Fibroblast of skin of left biceps (primary cell): ENCODE data around the gene TMPRSS2.

Experiments
- DNase-seq, 2 experiments: peaks; one replicate each; pipeline ENCODE4 v3.0.0-alpha.2; 2013; ENCODE audit warnings: low read depth in 2 of 2

TMPRSS2 gene

DNA sequence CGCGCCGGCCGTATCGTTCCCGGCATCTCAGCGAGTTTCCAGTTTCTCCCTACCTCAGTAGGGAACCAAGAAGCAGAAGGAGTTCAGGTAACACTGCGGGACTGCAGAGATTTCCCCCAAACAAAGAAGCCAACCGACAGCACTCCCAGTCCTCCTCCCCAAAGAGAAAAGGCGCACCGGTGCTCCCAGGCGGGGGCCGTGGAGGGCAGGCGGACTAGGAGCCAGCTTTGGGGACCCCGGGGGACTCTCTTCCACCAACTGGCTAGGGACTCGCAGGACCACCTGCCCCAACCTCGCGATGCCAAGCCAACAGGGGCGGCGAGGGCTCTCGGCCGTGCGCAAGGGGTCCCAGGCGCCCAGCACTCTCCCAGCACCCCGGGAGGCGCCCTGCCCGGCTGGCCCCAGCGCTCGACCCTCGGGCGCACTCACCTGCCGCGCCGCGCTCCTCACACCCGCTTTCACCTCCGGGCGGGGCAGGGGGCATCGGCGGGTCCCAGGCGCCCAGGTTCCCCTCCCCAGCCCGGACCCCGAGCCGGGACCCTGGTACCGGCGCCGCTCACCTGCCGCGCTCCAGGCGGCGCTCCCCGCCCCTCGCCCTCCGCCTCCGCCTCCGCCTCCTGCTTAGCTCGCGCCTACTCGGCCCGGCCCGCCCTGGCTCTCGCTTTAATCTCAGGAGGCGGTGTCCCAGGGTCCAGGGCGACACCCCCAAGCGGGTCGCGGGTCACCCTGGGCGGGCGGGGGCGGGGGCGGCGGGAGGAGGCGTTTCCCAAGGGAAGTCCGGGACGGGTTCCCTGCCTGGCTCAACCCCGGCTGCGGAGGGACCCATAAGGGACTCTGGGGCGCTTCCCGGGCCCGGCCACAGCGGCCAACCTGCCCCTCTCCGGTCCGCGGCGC is at the start of gene TMPRSS2:
Gene TMPRSS2, minus strand, starts transcription at position 638 of the 894 bp plus-strand sequence. CDS start 10,025 bp downstream, outside the sequence.
- no peak for DNase-seq

DNA sequence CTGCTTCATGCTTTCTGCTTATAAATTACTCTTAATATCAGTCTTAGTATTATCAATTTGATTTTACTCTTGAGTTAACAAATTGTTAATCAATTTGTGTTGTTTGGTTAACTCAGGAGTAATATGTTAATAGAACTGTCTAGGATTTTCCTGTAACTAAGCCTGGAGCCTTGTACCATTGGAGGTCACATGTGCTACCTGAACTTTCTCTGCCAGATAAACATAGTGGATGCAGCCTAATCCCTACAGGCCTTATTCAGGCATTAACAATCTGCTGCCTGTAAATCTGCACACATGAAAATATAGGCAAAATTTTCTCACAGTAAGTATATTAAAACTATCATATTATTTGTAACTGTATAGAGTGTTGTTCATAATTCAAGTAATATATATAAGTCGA is 47.1 kb upstream of the TMPRSS2 start:
- no peak for DNase-seq

DNA sequence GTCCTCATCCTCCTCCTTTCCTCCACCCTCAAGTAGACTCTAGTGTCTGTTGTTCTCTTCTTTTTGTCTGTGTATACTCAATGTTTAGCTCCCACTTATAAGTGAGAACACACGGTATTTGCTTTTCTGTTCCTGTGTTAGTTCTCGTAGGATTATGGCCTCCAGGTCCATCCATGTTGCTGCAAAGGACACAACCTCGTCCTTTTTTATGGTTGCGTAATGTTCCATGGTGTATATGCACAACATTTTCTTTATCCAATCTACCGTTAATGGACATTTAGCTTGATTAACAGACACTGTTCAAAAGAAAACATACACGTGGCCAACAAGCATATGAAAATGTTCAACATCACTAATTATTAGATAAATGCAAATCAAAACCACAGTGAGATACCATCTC is 44.3 kb upstream of the TMPRSS2 start:
- DNase-seq, result no peak

DNA sequence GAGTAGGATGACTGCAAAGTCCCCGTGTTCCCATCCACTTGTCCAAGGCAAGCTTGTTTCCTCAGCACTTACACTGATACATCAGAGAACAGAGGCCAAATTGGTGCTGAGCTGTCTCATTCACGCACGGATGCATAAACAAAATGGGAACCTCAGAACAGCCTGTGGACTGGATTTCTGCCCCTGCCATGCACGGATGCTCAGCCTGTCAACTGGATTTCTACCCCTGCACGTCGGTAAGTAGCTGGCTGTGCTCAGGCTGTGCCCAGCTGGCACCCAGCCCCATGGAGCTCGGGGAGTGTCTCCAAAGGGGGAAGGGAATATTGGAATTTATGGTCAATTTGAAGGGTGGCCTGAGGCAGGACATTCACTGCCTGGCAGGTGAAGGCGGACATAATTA is 40.8 kb upstream of the TMPRSS2 start:
- no peak for DNase-seq

DNA sequence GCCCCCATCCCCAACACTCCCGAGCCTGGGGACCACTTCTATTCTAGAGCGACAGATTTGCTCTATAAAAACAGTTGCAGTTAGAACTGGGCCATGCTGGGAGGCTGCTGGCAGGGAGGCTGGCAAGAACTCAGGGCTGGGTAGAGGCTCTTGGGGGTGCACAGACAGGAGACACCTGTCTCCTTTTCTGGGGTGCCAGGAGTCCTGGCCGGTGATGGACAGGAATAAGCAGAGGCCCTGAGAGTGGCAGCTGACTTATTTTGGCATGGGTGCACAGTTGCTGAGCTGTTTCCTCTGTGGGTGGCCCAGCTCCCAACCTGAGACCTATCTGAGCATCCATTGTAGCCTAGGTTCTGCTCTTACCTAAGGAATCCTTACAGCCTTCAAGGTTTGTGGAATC is 39.2 kb upstream of the TMPRSS2 start:
- no peak for DNase-seq

DNA sequence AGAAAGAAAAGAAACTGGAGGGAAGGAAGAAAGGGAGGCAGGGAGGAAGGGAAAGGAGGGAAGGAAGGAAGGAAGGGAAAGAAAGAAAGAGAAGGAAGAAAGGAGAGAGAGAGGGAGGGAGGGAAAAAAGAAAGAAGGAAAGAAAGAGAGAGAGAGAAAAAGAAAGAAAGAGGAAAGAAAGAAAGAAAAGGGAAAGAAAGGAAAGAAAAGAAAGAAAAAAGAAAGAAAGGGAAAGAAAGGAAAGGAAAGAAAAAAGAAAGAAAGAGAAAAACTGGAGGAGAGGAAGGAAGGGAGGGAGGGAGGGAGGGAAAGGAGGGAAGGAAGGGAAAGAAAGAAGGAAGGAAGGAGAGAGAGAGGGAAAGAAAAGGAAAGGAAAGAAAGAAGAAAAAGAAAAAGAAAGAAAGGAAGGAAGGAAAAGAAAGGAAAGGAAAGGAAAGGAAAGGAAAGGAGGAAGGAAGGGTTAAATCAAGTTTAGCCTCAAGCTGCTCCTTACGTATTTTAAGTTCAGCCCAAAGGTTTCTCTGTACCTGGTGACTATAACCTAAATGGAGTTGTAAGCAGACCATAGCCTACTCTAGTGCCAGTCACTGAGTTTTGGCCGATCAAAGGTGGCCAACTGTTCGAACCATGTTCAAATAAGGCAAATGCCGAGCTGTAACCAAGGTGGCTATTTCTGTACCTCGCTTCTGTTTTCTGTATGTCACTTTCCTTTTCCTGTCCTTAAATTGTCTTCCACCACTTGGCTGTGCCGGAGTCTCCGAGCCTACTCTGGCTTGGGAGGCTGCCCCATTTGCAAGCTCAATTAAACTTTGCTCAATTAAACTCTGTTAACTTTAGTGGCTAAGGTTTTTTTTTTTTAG is 37.8 kb upstream of the TMPRSS2 start:
- DNase-seq, result no peak

DNA sequence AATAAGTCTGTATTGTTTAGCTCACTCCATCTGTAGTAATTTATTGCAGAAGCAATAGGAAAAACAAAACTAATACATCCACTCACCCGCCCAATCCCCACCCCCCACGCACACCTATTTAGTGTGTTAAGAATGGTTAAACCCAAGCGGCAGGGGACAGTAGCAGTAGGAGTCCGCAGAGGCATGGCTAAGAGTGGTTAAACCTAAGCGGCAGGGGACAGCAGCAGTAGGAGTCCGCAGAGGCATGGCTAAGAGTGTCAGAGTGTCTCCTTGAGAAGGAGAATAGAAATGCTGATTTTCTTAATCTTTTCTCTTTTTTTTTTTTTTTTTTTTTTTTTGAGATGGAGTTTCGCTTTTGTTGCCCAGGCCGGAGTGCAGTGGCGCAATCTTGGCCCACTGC is 34.8 kb upstream of the TMPRSS2 start:
- no peak for DNase-seq

DNA sequence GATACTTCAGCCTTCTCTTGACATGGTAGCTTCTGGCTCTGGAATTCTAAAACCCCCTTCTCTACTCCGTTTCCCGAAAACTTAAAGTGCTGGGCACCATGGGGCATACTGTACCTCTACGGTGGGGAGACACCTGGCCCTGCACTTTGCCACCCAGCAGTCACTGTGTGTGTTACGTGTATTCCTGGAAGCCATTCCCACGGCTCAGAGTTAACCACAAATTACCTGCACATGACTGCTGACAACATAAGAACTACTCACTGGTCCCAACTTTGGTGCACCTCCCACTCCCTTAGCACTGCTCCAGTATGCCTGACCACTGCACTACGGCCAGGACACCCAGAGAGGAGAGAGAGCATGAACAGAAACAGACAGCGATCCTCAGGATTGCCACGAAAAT is 29.4 kb upstream of the TMPRSS2 start:
- DNase-seq, result no peak

DNA sequence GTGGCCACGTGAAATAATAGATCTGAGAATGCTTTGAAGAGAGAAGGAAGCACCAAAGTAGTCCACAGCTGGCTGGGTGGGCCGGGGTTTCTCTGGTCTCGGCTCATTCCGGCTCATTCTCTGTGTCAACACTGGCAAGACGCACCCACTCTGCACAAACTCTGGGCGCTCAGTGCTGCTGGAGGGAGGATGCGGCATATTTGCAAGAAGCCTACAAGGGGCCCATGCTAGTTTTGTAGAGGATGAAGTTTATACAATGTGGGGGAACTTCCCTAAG is 28.8 kb upstream of the TMPRSS2 start:
- no peak for DNase-seq

DNA sequence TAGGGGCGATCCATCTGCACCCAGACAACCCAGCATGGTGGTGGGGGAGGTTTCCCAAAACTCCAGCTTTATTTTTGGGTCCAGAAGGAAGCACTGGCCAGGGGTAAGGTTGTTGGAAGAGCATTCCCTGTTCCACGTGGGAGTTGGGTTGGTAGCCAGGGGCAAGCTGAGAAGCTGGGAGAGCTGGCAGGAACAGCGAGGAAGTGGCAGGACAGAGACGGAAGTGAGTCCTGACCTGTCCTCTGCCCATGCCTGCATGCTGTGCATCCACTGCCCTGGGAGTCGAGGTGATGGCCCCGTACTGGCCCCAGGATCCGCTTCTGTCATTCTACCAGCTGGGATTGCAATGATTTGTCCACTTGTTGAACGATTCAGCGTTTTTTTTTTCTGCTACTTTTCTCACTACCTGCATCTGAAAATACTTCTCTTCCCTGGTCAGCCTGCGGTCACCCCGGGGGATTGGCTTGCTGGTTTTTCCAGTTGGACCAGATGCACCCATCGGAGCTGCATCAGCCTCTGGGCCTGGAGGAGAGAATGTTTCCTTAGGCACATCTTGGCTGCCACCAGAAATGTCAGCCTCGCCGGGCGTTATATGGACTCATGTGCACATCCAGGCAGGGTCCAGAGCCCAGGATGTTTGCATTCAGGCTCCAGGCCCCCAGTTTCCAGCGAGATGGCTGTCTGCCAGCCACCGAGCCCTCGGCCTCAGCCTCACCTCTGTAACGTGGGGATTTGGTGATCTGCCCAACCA is 28.3 kb upstream of the TMPRSS2 start:
- DNase-seq, result no peak

DNA sequence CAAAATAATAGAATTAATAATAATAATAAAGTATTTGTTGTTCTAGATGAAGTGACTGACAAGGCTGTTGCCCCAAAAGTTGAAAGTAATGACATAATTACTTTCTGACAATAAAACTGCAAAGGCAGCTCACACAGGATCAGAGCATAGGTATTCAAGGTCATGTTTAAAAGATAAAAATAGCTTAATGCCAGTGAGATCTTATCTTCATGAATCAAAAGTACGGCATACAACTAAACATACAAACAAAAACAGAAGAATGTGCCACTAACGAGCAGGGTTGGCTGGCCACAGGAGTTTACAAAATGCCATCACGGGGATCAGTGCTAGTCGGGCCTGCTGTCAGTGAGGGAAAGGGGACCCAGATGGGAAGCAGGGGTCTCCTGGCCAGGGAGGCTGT is 22.4 kb upstream of the TMPRSS2 start:
- no peak for DNase-seq

DNA sequence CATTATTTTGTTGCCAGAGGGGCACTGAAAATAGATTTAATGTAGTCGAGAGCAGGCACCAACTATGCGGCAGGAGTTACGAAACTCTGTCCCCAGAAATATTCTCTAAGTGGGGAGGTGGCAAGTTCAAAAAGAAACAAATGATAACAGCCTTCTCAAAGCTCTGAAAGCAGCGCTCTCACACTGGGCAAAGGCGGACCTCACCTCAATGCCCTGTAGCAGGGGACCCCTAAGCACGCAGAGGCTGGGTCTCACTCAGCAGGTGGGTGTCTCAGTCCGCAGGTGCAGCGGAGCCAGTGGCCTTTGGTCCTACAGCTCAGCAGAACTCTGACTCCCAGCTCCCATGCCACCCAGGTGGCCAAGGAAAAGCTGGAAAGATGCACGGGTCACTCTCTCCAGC is 21.8 kb upstream of the TMPRSS2 start:
- DNase-seq, result no peak

DNA sequence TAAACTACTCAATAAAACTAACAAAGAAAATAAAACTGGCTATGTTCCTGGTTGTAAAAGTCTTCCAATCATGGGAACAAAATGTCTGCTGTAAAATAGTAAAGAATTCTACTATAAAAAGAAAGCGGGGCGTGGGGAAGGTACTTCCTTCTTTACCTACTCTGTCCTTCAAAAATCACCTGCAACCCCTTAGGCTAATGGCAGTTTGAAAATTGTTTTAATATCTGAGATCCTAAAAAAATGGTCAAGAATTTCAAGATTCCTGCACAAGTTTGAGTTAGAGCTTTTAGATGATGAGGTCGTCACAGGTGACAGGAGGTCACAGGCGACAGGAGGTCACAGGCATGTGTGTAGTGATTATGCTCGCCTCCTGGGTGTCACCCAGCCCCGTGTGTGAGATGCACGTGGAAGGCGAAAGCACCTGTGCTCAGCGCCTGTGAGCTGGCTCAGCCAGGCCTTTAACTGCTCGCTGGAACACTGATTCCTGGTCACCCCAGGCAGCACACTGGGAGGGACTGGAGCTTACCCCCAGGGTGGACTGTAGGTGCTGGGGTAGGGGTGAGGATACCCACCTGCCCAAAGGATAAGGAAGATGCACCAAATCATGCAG is 18.6 kb upstream of the TMPRSS2 start:
- no peak for DNase-seq

DNA sequence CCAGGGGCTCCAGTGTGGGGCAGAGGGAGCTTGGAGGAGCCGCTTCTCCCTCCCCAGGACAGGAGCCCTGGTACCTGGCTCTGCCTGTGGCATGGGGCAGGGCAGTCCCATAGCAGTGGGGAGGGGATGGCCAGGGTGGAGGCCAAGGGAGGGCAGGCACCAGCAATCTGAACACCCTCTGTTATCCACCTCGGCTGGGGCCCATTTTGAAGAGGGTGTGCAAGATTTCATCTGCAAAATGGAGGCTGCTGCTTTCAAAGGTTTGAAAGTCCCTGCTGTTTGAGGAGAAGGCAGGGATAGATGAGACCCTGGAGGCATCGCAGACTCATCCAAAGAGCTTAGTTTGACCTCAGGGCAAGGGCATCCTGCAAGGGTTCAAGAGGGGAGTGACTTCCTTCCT is 15.2 kb upstream of the TMPRSS2 start:
- no peak for DNase-seq

DNA sequence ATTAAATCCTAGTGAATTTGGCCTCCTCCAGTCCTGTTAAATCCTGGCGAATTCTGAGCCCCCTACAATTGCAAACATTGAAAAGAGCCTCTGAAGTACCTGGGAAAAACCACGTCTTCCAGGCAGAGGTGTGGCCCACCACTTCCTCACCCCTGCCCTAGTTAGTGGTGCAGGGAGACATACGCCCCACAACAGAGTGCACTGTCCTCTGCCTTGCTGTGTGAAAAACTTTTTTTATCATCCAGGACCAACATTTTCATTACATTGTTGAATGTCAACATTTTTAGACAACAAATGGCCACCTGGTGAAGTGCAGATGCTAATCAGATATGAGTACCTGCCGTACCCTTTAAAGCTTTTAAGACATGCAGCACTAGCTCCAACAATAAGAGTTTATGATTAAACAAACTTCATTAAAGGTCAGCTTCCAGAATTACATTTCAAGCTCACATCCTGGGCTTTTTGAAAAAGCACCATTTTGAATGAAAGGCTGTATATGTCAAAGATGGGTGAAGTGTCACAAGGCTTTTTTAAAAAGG is 13.6 kb upstream of the TMPRSS2 start:
- no peak for DNase-seq

DNA sequence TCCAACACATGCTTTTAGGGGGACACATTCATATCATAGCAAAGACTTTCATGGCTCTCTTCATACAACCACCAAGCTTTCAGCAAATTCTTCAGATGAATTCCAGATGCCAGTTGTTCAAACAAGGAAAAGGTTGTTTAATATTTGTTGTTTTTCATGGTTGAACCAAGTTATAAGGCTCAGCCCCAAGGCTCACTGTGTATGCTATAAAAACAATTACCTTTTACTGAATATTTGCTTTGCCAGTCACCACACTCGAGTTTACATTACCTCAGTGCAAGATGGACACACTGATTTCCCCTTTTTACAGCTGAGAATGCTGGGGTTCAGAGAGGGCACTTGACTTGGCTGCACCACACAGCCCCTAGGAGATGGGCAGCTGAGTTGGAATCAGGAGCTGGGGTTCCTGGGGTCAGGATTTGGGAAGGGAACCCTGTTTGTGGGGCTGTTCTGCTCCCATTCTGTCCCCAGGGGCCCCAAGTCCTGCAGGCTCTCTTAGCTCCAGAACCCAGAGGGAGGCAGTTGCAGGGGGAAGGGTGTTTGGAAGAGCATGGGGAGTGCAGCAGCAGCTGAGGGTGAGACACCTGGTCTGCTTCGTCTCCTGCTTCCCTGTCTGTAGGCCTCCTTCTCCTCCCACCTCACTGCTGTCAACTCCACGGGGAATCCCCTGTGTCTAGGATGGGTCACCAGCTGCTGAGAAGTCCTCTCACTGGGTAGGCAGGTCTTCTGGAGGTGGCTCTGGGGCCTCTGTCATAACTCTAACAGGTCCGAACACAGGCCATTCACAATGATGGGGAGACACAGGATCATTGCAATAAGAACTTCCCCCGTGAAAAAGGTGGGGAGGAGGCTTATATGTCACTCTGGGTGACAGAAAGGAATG is 12.8 kb upstream of the TMPRSS2 start:
- no peak for DNase-seq

DNA sequence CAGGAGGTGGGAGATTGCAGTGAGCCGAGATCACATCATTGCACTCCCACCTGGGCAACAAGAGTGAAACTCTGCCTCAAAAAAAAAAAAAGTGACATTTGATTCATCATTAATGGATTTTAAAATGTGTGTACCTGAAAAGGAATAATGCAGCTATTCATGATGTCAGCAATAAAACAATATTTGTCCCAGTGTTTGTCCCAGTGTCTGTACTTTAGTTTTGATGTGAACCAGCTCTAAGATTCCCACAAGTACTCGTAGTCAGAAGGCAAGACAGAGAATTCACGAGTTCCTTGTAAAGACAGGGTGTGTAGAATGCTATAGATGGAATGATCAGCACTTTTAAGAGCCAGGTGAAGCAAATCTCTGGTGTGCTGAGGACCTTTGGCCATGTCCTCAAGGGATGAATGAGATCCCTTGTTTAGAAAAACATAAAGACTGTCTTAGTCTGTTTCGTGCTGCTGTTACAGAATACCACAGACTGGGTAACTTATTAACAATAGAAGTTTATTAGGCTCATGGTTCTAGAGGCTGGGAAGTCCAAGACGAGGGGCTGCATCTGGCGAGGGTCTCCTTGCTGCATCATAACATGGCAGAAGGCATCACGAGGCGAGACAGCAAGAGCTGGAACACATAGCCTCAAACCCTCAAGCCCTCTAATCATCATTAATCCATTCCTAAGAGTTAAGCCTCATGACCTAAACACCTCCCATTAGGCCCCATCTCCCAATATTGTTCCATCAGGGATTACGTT is 12.0 kb upstream of the TMPRSS2 start:
- no peak for DNase-seq

DNA sequence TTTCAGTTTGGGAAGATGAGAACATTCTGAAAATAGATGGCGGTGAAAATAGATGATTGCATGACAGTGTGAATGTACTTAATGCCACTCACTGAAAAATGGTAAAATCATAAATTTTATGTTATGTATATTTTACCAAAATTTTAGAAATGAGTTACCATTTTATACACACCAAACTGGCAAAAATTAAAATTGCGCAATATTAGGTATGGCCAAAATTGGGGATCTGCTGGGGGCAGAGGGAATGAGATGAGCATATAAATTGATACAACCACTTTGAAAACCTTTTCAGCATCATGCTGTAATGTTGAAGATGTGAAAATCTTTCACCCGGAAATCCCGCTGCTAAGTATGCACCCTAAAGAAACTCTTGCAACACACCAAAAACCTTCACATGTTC is 10.8 kb upstream of the TMPRSS2 start:
- no peak for DNase-seq

DNA sequence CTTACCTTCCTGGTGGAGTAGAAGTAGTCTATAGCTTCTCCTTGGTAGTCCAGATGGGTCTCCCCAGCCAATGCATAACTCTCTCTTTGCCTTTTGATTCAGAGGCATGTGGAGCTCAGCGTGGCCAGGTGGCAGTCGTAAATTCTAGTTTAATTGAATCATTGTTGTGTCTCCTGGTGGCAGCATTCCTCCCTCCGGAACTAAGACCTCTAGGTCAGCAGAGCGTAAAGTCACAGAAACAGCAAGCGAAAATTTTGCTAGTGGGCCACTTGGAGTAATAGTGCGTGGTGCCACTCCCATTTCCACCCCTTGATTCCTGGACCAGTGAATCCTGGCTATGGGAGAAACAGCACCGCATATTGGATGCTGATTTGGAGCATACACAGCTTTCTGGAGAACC is 3.9 kb upstream of the TMPRSS2 start:
- no peak for DNase-seq

DNA sequence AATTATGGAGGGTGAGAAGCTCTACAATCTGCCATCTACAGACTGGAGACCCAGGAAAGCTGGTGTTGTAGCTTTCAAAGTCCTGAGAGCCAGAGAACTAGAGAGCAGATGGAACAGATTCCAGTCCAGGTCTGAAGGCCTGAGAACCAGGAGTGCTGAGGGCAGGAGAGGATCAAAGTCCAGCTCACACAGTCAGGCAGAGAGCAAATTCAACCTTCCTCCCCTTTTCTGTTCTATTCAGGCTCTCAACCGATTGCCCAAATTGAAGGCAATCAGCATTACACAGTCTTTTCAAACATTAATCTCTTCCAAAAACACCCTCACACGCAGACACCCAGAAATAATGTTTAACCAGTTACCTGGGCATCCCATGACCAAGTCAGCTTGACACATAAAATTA is 2.5 kb upstream of the TMPRSS2 start:
- DNase-seq, result no peak
